ENCODE data around the gene DAAM2. TPM values are rescaled to one million over a fixed set of nuclear protein-coding genes. Genes with fewer than 3 reads are reported as not detected.

The DAAM2 gene
- total and polyA plus RNA-seq, 2 donors (not counting 1 experiment from before 2014, with no cell fraction given) = 41.5 to 48.2 TPM

- Histone ChIP-seq H3K27ac (ENCODE audit: insufficient read depth, low read length) (peak overlapping the region; percentile 61), H3K79me2 (ENCODE audit: control insufficient read depth, insufficient read depth, low read length) (no peaks in the 10 kb centered on the region), H3K4me2 (ENCODE audit: extremely low read depth, insufficient read depth, low read length) (peak overlapping the region; percentile 67), H2AFZ (ENCODE audit: low read length) (no peak overlapping the region), H3K9me3 (ENCODE audit: control insufficient read depth, insufficient read depth, low read depth, low read length) (no peaks in the 10 kb centered on the region), H3K4me1 (ENCODE audit: control insufficient read depth, extremely low read depth, insufficient read depth, low read length) (peaks cover 20% of the 10 kb centered on the region), H3K36me3 (ENCODE audit: control insufficient read depth, insufficient read depth, low read length) (no peaks in the 10 kb centered on the region), H3K27me3 (ENCODE audit: control insufficient read depth, insufficient read depth, low read length) (no peaks in the 10 kb centered on the region), H3K9ac (ENCODE audit: insufficient read depth, low read length) (no peak overlapping the region), H3K4me3 (replicated peaks in 1 of 4; ENCODE audit: control extremely low read depth in 1 of 4, insufficient read depth in 1 of 4, low read depth in 3 of 4, low read length in 4 of 4) (peak overlapping the region in 1 of 4 experiments; percentile 8), H4K20me1 (ENCODE audit: control insufficient read depth, extremely low read depth, insufficient read depth, low read length) (no peaks in the 10 kb centered on the region)
- peak; percentile 83 to 95 for DNase-seq (ENCODE audit: low read depth in 2 of 2)
- TF ChIP-seq CTCF (conservative IDR thresholded peaks at IDR 0.05 in 1 of 2, IDR thresholded peaks at IDR 0.05 in 1 of 2; ENCODE audit: low read depth in 1 of 2, low read length in 2 of 2) = no peak
- TF ChIP-seq EZH2 (IDR thresholded peaks at IDR 0.05; ENCODE audit: low read length, missing control alignments) = no peak
Observed at GRCh38 chr6:39881851-39882530, 89.8 kb downstream of the DAAM2 start.

- no peak overlapping the region for H2AFZ ChIP-seq (ENCODE audit: low read length)
- H3K9ac ChIP-seq (ENCODE audit: insufficient read depth, low read length) = no peak overlapping the region
- H3K27me3 ChIP-seq (ENCODE audit: control insufficient read depth, insufficient read depth, low read length) = no peaks in the 10 kb centered on the region
- DNase-seq (ENCODE audit: low read depth in 2 of 2) = peak; percentile 97 to 100
- no peaks in the 10 kb centered on the region for H3K36me3 ChIP-seq (ENCODE audit: control insufficient read depth, insufficient read depth, low read length)
- peak overlapping the region in 1 of 4 experiments; percentile 8 for H3K4me3 ChIP-seq (replicated peaks in 1 of 4; ENCODE audit: control extremely low read depth in 1 of 4, insufficient read depth in 1 of 4, low read depth in 3 of 4, low read length in 4 of 4)
- no peaks in the 10 kb centered on the region for H3K79me2 ChIP-seq (ENCODE audit: control insufficient read depth, insufficient read depth, low read length)
- H4K20me1 ChIP-seq (ENCODE audit: control insufficient read depth, extremely low read depth, insufficient read depth, low read length) = no peaks in the 10 kb centered on the region
- peaks cover 25% of the 10 kb centered on the region for H3K4me1 ChIP-seq (ENCODE audit: control insufficient read depth, extremely low read depth, insufficient read depth, low read length)
- no peaks in the 10 kb centered on the region for H3K9me3 ChIP-seq (ENCODE audit: control insufficient read depth, insufficient read depth, low read depth, low read length)
- TF ChIP-seq CTCF (conservative IDR thresholded peaks at IDR 0.05 in 1 of 2, IDR thresholded peaks at IDR 0.05 in 1 of 2; ENCODE audit: low read depth in 1 of 2, low read length in 2 of 2) = no peak
- TF ChIP-seq EZH2 (IDR thresholded peaks at IDR 0.05; ENCODE audit: low read length, missing control alignments) = no peak
- H3K27ac ChIP-seq (ENCODE audit: insufficient read depth, low read length) = peak overlapping the region; percentile 61
- H3K4me2 ChIP-seq (ENCODE audit: extremely low read depth, insufficient read depth, low read length) = peak overlapping the region; percentile 67
Observed at GRCh38 chr6:39882531-39882899, 90.3 kb downstream of the DAAM2 start.

GRCh38 chr6:39884696-39885095, 92.5 kb downstream of the DAAM2 start:
- Histone ChIP-seq H2AFZ (ENCODE audit: low read length) (no peak overlapping the region), H4K20me1 (ENCODE audit: control insufficient read depth, extremely low read depth, insufficient read depth, low read length) (no peaks in the 10 kb centered on the region), H3K4me2 (ENCODE audit: extremely low read depth, insufficient read depth, low read length) (no peak overlapping the region), H3K36me3 (ENCODE audit: control insufficient read depth, insufficient read depth, low read length) (no peaks in the 10 kb centered on the region), H3K27ac (ENCODE audit: insufficient read depth, low read length) (peak overlapping the region; percentile 37), H3K79me2 (ENCODE audit: control insufficient read depth, insufficient read depth, low read length) (no peaks in the 10 kb centered on the region), H3K4me3 (replicated peaks in 1 of 4; ENCODE audit: control extremely low read depth in 1 of 4, insufficient read depth in 1 of 4, low read depth in 3 of 4, low read length in 4 of 4) (no peak overlapping the region), H3K27me3 (ENCODE audit: control insufficient read depth, insufficient read depth, low read length) (no peaks in the 10 kb centered on the region), H3K9me3 (ENCODE audit: control insufficient read depth, insufficient read depth, low read depth, low read length) (no peaks in the 10 kb centered on the region), H3K9ac (ENCODE audit: insufficient read depth, low read length) (no peak overlapping the region), H3K4me1 (ENCODE audit: control insufficient read depth, extremely low read depth, insufficient read depth, low read length) (peaks cover 39% of the 10 kb centered on the region)
- DNase-seq (ENCODE audit: low read depth in 2 of 2) = peak; percentile 23 to 93
- TF ChIP-seq CTCF (conservative IDR thresholded peaks at IDR 0.05 in 1 of 2, IDR thresholded peaks at IDR 0.05 in 1 of 2; ENCODE audit: low read depth in 1 of 2, low read length in 2 of 2) (no peak), EZH2 (IDR thresholded peaks at IDR 0.05; ENCODE audit: low read length, missing control alignments) (no peak)
